Hematopoietic multipotent progenitor cell treated with erythropoietin and hydrocortisone succinate and interleukin-3 and kit ligand, for 15 days (in vitro differentiated cells): ENCODE data around the gene PI4K2B.
"Not testable (repeated sequence)": the region's sequence is repeated elsewhere in the genome, so short reads cannot be mapped to it uniquely, and the experiment has no call there.

Experiments
- DNase-seq: peaks from one replicate; pipeline ENCODE4 v3.0.0-alpha.2; 2015; ENCODE audit warnings: low spot score

Gene PI4K2B

DNA sequence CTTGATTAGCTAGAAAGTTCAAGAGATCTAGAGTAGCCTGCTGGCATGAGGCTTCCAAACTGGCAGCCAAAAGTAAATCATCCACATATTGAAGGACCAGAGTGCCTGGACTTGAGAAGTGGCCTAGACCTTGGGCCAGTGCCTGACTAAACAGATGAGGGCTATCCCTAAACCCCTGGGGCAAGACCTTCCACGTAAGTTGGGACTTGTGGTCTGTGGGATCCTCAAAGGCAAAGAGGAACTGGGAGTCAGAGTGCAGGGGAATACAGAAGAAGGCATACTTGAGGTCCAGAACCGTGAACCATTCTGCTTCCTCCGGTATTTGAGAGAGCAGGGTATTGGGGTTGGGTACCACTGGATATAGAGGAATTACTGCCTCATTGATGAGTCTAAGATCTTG lies 8.4 kb downstream of the PI4K2B start:
- not testable (repeated sequence) for DNase-seq

DNA sequence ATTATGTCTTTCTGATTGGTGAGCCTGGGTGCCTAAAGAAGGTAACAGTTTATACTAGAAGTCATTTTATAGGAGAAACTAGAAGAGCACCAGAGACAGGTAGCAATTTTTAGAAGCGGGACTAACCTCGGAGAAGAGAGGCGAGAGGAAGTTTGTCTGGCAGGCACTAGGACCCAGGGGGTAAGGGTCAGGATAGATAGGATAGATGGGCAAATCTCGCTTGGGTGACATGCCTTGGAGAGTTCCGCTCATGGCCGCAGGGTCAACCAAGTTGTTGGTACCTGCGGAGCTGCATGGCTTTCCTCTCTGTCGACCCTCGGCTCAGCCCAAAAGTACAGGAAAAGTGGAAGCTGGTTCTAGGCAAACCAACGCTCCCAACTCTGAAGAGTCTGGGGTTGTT lies 11.3 kb downstream of the PI4K2B start:
- DNase-seq: no peak

DNA sequence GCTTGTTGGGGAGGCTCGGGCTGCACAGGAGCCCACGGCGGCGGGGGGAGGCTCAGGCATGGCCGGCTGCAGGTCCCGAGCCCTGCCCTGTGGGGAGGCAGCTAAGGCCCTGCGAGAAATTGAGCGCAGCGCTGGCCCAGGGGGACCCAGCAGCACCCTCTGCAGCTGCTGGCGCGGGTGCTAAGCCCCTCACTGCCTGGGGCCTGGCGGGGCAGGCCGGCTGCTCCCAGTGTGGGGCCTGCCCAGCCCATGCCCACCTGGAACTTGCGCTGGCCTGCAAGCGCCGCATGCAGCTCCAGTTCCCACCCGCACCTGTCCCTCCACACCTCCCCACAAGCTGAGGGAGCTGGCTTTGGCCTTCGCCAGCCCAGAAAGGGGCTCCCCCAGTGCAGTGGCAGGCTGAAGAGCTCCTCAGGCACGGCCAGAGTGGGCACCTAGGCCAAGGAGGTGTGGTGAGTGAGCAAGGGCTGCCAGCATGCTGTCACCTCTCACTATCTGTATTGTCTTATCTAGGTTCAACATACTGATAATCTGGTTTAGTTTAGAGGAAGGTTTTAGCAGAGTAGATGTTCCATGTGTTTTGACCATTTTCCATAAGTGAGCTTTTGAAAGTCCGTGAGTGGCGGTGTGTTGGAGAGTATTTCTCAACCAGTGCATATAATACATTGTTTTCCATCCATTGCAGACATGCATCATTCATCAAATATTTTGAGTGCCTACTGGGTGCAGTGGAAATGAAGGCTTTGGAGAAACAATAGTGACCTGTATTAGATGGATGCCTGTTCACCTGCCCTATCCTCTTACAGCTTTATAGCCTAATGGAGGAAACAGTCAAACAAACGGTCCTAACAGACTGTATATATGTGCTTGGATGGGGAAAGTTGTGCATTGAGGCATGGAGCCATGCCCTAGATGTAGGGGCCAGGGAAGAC lies 13.1 kb downstream of the PI4K2B start:
- no peak for DNase-seq

DNA sequence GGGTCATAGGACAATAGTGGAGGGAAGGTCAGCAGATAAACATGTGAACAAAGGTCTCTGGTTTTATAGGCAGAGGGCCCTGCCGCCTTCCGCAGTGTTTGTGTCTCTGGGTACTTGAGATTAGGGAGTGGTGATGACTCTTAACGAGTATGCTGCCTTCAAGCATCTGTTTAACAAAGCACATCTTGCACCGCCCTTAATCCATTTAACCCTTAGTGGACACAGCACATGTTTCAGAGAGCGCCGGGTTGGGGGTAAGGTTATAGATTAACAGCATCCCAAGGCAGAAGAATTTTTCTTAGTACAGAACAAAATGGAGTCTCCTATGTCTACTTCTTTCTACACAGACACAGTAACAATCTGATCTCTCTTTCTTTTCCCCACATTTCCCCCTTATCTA lies 15.0 kb downstream of the PI4K2B start:
- DNase-seq: not testable (repeated sequence)

DNA sequence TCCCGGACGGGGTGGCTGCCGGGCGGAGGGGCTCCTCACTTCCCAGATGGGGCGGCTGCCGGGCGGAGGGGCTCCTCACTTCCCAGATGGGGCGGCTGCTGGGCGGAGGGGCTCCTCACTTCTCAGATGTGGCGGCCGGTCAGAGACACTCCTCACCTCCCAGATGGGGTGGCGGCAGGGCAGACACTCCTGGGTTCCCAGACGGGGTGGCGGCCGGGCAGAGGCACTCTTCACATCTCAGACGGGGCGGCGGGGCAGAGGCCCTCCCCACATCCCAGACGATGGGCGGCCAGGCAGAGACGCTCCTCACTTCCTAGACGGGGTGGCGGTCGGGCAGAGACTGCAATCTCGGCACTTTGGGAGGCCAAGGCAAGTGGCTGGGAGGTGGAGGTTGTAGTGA lies 15.7 kb downstream of the PI4K2B start:
- not testable (repeated sequence) for DNase-seq

DNA sequence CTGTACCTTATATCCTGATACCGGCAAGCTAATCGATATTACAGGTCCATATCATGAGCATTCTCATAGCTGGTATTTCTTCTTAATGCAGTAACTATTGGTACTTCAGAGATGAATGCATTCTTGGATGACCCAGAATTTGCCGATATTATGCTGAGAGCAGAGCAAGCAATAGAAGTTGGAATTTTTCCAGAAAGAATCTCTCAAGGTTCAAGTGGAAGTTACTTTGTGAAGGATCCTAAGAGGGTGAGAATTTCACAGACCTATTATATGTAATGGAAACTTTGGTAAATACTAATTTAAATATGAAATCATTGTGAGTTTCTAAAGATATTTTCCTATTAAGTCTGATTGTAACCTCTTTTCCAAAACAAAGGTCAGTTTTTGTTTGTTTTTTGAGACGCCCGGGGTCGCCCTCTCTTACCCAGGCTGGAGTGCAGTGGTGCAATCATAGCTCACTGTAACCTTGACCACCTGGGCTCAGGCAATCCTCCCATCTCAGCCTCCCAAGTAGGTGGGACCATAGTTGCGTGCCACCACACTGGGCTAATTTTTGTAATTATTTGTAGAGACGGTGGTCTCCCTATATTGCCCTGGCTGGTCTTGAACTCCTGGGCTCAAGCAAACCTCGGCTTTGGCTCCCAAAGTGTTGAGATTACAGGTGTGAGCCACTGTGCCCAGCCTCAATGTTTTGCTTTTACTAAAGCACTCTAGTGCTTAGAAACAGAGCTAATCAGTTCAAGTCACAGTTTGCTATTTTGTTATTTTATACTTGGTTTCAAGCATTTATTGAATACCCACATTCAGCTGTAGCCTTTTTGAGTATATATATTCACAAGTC lies 18.6 kb downstream of the PI4K2B start:
- DNase-seq: no peak

DNA sequence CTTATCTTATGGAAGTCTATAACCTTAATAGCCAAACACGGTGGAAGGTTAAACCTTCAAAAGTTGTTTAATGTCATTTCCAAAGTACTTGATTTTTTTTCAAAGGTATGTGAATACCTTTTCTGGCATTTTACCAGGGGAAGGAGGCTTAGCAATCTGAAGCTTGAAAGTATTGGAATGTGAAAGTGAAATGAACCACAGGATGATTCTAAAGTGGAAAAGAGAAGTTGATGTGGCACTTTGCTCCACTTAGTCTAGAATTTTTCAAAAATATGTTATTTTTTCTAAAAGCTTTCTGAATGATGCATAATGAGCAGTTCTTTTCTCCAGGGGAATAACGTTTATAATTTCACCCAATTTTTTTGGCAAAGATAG lies 19.2 kb downstream of the PI4K2B start:
- no peak for DNase-seq

DNA sequence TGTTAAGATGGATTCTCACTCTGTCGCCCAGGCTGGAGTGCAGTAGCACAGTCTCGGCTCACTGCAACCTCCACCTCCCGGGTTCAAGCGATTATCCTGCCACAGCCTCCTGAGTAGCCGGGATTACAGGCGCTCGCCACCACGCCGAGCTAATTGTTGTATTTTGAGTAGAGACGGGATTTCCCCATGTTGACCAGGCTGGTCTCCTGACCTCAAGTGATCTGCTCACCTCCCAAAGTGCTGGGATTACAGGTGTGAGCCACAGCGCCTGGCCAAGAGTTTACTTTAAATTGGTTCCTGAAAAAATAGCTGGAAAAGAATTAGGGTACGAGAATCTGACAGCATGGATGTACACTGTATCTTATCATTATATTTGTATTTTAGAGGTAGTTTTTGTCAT lies 20.0 kb downstream of the PI4K2B start:
- not testable (repeated sequence) for DNase-seq

DNA sequence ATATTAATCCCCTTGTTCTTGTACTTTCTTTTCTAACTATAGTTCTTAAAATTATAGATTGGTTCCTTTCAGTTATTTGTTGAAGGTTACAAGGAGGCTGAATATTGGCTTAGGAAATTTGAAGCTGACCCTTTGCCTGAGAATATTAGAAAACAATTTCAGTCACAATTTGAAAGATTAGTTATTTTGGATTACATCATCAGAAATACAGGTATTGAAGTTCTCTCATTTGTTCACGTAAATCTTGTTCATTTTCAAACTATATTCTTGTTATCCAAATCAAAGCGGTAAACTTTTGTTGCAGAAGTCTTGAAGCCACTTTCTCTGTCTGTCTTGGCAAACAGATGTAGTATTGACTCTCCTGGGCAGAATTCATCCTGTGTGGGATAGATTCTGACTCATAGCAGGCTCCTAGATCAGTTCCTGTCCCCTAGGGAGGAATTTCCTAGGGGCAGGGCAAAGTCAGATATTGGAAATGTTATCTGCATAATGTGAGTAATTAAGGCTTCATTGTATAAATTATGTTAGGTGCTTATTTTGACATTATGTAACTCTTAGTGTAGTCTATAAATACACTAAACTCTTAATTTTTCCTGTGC lies 25.2 kb downstream of the PI4K2B start:
- DNase-seq: no peak

DNA sequence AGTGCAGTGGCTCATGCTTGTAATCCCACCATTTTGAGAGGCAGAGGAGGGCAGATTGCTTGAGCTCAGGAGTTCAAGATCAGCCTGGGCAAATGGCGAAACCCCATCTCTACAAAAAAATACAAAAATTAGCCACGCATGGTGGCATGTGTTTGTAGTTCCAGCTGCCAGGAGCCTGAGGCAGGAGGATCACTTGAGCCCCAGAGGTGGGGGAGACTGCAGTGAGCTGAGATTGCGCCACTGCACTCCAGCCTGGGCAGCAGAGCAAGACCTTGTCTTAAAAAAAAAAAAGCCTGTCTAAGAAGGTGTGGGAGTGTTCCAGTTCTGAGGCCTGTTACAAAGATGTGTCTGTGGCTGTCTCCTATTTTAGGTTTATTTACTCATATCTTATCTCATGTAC lies 38.0 kb downstream of the PI4K2B start:
- no peak for DNase-seq

DNA sequence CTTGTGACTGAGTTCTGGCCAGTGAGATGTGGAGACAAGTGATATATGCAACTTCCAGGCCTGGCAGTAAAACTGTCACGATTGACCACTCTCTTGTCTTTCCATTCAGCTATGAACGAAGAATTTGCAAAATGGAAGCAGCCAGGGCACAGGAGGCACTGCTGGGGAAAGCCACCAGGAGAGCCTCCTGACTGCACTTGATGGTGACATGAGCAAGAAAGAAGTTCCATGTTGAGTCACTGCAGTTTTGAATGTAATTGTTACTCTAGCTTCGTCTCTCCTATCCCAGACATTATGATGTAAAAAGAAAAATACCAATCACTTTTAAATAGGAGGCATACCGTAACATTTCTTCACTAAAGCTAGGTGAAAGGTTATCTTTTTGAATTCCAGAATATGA lies 46.4 kb downstream of the PI4K2B start:
- DNase-seq: no peak

DNA sequence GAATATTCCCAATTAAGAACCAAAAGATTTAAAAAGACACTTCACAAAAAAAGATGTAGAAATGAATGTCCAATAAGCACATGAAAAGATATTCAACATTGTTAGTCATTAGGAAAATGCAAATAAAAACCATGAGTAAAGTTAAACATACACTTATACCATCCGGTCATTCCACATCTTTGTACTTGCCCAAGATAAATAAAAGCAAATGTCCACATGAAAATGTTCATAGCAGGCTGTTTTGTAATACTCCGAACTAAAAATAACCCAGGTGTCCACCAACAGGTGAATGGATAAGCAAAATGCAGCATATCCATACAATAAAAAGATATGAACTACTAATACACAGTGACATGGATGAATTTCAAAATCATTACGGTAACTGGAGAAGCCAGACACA lies 50.1 kb downstream of the PI4K2B start:
- no peak for DNase-seq

DNA sequence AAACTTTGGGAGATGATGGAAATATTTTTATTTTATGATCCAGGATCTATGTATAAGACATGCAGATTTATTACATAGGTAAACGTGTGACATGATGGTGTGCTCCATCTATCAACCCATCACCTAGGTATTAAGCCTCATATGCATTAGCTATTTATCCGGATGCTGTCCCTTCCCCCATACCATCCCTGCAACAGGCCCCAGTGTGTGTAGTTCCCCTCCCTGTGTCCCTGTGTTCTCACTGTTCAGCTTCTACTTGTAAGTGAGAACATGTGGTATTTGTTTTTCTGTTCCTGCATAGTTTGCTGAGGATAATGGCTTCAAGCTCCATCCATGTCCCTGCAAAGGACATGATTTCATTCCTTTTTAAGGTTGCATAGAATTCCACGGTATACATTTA lies 50.6 kb downstream of the PI4K2B start:
- no peak for DNase-seq

DNA sequence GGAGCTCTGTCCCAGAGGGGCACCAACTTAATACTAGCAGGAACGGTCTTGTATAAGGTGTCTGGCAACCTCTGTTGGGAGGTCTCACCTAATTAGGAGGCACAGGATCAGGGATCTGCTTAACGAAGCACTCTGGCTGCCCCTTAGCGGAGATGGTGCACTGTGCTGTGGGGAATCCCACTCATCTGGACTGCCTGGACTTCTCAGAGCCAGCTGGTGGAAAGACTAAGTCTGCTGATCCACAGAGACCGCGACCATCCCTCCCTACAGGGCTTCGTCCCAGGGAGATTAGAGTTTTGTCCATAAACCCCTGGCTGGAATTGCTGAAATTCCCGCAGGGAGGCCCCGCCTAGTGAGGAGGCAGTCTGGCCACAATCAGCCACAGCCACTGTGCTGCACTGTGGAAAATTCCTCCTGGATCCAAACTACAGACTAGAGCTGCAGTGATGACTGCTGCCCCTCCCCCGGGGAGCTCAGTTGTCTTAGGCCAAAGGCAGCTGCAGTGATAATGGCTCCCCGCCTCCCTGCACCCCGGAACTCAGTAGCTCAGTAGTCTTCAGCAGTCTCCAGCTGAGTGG lies 56.7 kb downstream of the PI4K2B start:
- no peak for DNase-seq

DNA sequence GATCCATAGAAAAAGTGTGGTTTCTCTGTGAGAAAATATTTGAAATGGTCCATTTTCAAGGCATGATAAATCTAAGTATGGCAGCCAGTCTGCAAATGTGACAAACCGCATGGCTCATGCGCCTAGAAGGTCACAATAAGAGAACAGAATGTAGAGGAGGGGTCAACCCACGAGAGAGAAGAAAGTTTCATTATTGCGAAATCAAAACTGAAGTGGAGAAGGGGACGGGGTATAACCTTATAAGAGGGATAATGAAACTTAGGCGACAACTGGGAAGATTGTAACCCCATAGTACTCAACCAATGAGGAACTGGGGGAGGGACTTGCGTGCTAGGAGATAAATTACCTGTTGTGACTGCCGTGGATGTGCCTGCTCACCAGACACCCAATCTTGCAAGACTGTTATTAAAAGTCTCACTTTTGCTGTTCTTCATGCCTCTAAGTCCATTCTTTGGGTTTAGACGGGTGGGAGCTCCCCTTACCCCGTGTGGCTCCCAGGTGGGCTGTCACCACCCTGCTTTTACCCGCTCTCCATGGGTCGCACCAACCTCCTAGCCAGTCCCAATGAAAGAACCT lies 57.4 kb downstream of the PI4K2B start:
- DNase-seq: no peak

DNA sequence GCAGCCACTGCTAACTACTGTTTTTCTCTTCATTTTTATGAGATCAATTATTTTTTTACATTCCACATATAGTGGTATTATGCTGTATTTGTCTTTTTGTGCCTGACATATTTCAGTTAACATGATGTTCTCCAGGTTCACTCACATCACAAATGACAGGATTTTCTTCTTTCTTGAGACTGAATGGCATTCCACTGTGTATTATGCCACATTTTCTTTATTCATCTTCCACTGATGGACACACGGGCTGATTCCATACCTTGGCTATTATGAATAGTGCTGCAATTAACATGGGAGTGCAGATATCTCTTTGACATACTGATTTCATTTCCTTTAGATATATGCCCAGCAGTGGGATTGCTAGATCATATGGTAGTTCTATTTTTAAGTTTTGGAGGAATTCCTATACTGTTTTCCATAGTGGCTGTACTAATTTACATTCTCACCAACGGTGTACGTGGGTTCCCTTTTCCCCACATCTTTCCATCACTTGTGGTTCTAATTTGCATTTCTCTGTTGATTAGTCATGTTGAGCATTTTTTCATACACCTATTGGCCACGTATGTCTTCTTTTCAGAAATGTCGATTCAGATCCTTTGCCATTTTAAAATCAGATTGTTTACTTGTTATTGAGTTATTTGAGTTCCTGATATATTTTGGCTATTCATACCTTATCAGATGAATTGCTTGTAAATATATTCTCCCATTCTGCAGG lies 63.9 kb downstream of the PI4K2B start:
- DNase-seq: no peak

DNA sequence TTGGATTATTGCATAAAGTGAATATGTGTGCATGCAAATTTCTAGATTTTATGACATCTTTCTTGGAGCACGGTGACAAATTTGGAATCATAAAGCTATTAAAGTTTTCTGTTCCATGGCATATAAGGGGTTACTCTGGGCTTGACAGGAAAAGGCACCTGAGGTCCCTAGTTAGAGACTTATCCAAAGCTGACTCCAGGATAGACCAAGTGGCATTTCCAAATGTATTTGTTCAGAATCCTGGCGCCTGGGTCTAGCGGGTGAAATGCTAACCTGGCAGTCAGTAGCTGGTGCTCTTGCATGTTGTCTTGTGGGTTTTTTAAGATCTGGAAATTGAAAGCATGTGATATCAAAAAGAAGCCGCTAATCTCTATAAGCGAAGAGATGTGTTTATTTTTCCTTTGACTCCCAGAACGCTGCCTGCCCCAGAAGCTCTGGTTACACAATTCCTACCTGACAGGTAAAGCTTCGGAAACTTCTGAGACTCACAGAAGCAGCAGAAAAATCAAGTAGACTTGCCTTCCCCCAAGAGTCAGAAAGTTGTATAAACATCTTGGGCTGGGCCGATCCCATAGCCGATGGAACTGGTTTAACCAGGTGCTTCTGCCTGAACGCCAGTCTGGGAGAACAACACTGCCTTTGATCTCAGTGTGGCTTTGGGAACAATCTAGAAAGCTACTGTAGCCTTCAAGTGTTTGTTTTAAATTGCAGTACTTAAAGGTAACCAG lies 65.8 kb downstream of the PI4K2B start:
- DNase-seq: no peak

DNA sequence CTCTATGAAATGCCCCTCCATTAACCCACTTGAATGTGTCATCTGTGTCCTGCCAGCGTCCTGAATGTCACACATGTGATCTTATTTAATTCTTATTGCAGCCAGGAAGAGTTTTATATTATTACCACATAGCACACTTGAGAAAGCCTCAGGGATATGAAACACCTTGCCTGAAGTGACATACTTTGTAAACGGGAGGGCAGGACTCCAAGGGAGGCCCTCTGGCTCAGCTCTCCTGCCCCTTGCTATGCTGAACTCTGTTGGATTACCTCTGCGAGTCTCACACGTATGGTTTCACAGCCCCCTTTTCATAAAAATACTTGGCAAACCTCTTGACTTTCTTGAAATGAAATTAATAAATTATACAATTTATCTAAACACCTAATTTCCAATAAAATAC lies 67.6 kb downstream of the PI4K2B start:
- no peak for DNase-seq

DNA sequence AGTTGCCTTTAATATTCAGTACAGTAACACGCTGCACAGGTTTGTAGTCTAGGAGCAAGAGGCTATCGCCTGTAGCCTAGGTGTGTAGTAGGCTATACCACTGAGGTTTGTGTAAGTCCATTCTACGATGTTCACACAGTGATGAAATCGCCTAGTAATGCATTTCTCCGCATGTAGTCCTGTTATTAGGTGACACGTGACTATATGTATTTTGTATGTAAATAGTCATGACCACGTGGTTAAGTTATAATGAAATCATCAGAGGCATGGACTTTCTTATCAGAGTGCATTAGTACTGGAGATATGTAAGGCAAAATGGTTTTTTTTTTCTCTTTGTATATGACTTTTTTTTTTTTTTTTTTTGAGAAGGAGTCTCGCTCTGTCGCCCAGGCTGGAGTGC lies 68.8 kb downstream of the PI4K2B start:
- no peak for DNase-seq

DNA sequence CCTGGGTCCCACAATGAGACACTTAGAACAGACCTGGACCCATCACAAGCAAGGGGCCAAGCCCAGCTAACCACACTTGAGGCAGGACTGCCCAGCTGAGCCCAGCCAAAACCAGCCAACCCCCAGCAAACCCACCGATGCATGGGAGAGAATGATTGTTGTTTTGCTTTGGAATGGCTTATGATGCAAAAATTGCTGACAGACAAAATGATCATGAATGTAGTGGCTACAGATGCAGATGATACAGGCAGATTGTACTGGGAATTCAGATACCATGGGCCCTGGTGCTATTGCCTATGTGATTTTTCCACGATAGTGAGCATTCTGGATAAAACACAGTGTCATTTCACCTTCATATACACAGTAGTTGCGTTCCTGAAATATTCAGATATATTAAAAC lies 69.7 kb downstream of the PI4K2B start:
- no peak for DNase-seq
